ENCODE results near the gene VAV2.

Gene VAV2

DNA sequence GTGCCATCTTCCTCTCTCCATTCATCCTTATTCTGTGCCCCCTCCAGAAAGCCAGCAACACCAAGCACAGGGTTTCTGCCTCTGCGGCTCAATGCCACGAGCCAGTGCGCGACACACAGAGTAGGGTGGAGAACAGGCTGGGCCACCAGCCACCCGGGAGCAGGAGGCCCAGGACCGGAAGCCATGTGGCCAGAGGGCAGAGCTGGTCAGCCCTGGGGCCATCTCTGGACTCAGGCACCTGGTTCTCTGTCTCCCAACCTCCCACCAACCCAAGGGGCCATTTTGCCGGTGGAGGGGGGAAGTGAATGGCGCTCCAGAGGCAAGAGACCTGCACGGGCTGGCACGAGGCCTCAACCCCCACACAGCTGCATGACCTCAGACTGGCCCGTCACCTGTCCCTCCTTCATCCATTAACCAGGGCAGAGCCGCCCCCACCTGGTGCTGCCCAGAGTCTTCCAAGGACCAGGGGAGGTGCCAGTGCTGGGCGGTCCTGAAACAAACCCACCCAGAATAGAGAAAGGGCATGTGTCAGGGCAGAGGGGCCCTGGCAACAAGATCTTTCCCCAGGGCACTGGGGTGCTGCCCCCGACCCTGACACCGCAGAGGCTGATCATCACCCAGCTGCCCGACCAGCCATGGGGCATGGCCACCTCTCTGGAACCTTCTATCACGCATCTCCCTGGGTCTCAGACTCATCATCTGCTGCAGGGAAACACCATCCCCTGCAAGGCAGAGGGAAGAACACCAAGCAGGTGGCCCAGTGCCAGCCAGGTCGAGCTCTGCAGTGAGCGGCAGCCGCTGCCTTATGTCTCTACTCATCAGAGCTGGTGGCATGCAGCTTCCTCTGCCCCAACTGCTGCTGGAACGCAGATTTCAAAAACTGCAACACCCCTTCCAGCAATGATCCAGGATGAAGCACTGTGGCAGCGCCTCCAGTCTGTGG, 11.9 kb downstream of the VAV2 start:
- DNase-seq: no peak

GRCh38 chr9:133979273-133979920, 12.7 kb downstream of the VAV2 start:
- DNase-seq: no peak

GRCh38 chr9:133978899-133979272, 13.2 kb downstream of the VAV2 start:
- no peak for DNase-seq

- DNase-seq: no peak
Measured at GRCh38 chr9:133978226-133978898, 13.8 kb downstream of the VAV2 start.

- DNase-seq: no peak
Measured at GRCh38 chr9:133977421-133978201, 14.5 kb downstream of the VAV2 start.

DNA sequence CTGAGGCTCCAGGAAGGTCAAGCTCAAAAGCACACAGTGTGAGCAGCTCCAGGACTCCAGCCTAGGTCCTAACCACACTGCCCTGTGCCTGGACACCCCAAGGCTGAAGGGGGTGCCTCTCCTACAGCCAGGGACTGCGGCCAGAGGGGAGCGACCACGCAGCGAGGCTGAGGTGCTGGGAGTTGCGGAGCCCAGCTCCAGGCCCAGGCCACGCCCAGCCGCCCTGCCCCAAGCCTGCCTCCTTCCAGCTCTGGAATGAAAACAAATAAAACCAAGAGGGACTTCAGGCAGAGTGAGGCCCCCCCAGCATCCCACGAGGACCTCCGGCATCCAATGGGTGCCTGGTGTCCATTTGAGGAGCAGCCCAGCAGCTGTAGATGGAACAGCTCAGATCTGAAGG, 15.2 kb downstream of the VAV2 start:
- no peak for DNase-seq

GRCh38 chr9:133976191-133976861, 15.8 kb downstream of the VAV2 start:
- DNase-seq: no peak

DNA sequence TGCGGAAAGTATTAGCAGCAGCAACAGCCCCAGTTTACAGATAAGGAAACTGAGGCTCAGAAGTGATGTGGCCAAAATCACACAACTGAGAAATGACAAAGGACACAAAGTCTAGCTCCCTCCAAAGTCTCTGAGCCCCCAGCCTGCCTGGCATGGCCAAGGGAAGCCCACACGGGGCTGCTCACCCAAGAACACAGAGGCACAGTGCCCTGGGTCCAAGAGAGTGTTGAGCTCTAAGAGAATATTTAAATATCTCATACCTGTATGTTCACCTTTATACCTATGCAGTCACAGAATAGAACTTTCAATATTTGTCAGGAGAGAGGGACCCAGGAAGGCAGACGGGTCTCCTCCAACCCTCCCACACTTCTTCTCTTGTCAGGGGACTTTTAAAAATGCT, 16.6 kb downstream of the VAV2 start:
- no peak for DNase-seq

DNA sequence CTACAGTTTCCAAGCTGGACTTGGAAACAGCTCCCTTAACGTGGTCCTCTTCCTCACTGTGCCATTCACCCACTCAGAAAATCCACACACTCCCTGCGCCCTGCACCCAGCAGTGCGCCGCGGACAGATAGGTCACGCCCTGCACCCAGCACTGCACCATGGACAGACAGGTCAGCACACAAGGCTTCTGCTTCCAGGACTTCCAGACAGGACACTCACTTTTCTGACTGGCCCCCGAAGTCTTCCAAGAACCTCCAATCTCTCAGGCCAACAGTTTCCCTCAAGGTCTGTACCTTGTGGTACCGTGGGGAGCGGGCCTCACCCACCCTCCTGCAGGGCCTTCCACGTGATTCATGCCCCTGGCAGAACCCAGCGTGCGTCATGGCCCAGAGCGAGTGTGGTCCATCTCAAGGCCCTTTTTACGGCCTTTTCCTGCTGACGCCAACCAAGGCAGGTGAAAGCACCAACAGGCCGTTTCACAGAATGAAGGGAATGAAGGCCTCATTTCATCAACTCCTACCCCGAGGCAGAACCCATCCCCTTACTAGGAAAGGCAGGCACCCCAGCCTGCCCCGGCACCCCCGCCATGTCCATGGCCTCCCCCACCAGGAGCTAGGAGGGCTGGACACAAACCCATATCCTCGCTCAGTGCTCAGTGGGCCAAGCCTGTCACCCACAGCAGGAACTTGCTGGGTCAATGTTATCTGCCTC, 17.3 kb downstream of the VAV2 start:
- no peak for DNase-seq

DNA sequence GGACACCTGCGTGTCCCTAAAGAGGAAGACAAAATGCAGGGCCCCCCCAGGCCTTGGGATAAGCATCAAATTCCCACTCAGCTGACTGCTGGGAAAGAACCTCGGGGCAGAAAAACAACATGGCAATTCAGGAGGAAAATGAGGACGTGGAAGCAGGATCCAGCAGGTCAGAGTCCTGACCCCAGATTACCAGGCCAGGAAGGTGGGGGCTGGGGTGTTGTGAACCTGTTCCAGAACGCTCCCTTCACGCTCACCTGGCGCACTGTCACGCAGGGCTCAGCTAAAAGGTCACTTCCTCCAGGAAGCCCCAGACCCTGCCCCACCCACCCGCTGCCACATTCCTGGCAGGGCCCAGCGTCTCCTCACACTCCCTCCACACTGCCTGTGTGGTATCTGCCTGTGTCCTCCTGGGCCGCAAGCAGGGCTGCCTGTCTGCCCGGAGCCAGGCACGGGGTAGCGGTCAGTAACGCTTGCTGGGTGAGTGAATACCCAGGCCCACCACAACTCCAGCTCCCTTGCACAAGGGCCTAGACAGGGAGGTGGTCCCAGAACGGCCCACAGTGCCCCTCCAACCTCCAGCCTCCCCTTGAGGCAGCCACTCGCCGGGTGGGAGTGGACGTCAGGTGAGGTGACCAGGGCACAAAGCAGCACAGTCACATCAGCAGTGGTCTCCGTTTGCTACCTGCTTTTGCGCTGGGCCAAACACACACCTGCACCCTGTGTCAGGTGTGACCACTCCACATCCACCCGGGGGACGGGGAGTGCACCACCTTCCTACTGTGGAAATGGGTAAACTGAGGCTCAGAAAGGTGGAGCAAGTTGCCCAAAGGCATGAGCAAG, 18.1 kb downstream of the VAV2 start:
- no peak for DNase-seq

- no peak for DNase-seq
Measured at GRCh38 chr9:133973111-133973790, 18.9 kb downstream of the VAV2 start.

DNA sequence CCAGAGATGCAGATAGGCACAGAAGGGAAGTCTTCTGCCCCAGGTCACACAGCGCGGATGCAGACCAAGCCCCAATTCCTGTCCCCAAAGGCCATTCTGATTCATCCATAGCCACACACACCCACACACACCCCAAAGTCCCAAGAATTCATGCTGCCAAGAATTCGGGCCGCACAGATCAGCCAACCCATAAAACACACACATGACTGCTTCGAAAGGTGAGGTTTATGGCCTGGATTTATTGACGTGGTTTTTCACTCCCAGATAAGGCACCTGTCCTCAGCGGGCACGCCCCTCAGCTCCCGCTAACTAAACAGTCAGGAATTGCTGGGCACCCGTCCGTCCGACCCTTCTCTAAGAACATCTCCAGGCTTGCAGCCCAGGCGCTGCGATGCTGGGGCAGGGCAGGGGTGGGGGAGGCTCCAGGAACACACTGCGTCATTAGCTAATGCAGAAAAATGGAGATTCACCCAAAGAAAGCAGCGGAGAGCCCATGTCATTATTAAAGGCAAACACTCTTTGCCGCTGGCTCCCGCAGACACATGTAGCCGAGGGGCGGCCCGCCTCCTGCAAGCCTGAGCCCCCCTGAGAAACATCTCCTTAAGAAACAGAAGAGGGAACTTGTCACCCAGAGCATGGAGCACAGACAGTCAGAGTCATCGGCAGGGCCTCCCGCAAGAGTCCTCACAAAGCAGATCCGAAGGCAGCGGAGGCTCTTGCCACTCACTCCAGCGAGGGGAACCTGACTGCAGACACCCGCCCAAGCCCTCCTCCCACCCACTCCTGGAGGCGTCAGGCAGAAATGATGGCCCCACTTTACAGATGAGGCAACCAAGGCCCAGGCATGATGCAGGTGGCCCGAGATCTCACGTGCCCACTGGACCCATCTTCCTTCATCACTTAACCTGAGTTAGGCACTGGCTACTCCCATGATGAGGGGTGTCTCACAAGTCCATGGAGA, 19.9 kb downstream of the VAV2 start:
- DNase-seq: no peak

- no peak for DNase-seq
Measured at GRCh38 chr9:133971121-133971951, 20.8 kb downstream of the VAV2 start.

DNA sequence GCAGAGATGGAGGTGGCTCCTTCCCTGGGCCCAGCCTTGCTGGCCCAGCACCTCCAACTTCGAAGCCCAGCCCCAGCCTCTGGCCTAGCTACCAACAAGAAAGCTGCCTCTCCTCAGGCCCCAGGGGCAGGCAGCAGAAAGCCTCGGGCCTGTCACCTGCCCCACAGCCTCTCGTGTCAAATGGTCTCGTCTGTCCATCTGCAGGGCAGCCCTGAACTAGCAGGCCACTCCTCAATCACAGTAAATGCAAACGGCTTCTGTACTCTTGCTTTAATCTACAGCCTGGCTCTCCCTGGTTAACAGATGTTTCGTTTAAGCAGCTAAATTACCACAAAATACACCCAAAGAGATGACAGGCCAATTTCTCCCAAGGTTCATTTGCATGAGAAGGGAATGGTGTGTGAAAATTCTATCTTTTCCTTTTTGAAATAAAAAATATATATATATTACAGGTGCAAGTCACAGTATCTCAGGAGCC, 21.5 kb downstream of the VAV2 start:
- no peak for DNase-seq

- no peak for DNase-seq
Measured at GRCh38 chr9:133969681-133970580, 22.2 kb downstream of the VAV2 start.

DNA sequence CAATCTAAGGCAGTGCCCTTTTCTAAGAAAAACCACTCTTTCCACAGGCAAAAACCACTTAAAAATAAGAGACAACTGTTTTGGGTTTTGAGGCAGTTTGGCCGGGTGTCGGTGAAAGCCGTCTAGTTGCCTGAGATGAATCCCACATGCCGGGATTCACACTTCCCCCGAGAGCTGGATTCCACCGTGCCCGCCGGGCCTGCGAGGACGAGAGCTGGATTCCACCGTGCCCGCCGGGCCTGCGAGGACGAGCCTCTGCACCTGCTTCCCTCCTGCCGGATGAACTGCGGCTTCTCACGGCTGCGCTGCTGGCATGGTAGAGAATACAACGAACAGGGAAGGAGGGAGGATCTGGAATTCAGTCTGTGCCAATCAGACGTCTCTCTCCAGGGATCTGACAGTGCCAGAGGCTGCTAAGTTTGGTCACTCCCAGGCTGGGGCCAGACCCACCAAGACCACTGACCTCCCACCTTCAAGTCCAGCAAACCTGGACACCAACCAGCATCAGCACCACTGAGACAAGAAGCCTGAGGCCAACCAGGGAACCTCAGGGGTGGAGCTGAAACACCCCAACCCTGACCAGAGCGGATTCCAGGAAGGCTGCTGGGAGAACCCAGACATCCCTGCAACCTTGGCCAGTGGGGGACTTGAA, 23.0 kb downstream of the VAV2 start:
- no peak for DNase-seq

All from suppressor macrophage treated with lipopolysaccharide for 4 hours (primary cell).